Ramos (cell line): Measurements from ENCODE around the gene CD83.

ENCODE experiments used
- in situ Hi-C: fragments of 300-500 bp; cut with MboI; formaldehyde crosslinking; loops from one replicate; pipeline ENCODE4 v1.14.3; 2022; ENCODE audit warnings: low sequenced_read_pairs; ENCODE audit not compliant: unreplicated experiment

The CD83 gene

DNA sequence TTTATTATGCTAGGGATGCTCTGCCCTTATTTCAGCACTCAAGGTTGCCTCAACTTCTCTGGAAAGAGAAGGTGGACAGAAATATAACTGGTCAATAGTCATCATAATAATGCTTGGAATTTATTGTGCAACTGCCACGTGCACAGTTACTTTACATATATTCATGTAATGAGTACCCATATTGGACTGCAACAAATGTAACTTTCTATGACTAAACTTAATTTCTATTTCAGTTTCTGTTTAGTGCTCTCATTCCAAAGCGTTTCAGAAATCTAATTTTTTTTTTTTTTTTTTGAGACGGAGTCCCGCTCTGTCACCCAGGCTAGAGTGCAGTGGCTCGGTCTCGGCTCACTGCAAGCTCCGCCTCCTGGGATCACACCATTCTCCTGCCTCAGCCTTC, 28.3 kb upstream of the CD83 start:
- in situ Hi-C loops: no loop called here

DNA sequence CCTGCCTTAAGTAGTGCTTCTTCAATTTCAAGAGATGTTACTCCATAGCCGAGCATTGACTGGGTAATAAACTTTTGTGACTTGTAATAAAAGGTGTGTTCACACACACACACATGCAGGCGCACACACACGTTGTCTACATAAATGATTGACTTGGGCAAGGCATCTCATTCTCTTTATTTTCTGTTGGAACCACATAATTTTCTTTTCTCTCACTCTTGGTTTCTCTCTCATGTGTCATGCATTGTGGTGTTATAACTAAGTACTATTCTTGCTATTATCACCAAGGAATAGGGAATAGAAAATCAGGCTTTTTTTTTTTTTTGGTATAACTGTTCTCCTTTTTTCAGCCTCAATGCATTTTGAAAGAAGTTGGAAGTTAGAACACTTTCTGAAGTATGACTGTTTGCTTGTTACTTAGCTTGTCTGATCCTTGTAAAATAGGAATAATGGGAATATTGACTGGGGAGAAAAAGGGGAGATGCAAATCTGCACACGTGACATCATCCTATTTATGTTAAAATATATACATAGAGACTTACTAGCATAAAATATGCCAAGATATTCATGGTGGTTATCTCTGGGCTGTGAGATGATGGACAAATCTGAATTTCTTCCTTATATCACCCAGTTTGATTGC, 26.1 kb upstream of the CD83 start:
- in situ Hi-C loops: no loop called here

DNA sequence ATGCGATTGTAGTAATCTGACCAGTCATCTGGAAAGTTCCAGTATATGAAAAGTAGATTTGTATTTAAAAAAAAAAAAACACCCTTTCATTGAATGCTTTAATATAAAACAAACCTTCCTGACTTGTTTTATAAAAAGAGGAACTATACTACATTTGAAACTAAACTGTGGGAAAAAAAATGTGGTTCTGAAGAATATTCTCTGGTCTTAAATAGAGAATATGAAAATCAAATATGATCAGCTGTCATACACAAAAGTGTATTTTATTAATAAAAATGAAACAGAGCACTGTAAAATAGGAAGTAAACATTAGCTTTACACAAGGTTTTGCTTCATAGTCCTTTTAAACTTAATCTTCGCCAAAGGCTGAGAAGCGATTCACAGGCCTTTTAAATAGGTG, 25.3 kb upstream of the CD83 start:
- in situ Hi-C loops: no loop called here

- in situ Hi-C loops: no loop called here
Measured at GRCh38 chr6:14092838-14093789, 24.5 kb upstream of the CD83 start.

GRCh38 chr6:14094721-14095120, 22.9 kb upstream of the CD83 start:
- in situ Hi-C loops: no loop called here

DNA sequence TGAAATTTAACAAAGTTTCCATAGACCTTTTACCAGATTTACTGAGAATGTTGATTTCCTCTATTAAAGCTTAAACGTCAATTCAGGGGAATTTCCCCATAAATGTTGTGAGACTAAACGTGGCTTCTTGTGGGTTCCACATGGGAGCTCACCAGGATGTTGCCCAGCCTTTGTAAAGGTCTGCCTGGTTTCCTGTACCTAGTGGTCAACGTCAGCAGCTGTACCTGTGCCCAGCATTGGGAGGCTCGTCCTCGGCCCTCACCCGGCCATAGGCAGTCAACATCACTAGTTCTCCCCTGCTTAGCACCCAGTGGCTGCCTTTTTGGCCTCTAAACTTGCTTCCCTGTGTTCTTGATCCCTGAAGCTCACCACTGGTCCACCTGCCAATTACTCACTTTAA, 22.1 kb upstream of the CD83 start:
- in situ Hi-C loops: no loop called here

GRCh38 chr6:14100138-14100537, 17.4 kb upstream of the CD83 start:
- in situ Hi-C loops: no loop called here

DNA sequence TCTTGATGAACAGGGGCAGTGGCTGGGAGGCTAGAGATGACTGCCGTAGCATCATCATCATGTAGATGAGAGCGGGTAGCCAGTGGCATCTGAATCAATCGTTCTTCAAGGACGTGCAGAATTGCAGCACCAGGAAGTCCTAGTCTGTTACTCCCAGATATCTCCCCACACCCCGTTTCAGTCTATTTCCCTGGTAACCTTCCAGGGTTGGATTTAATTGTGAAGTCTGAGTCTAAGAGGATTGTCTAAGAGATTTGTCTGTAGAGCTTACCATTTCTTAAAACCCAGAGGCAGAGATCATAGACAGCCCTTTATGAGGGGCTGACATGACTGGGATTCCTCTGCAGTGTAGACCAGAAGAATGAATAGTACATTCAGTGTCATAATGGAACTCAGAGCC, 16.6 kb upstream of the CD83 start:
- in situ Hi-C loops: no loop called here

DNA sequence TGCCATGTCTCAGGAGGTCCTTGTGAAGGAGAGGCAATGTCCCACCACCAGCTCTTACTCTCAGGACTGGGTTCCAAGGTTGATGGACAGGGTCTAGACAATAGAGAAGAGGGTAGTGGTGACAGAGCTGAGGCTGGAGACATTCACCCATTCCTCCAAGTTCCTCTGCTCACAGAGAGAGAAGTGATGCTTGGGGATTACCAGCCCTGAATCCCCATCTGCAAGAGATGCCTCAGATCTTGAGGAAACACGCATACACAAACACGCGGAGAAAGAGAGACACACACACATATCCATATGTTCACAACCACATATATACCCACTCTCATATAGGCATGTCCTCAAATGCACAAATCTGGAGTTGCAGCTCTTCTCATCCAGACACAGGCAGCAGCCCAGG, 15.2 kb upstream of the CD83 start:
- in situ Hi-C loops: no loop called here

GRCh38 chr6:14105547-14105946, 12.0 kb upstream of the CD83 start:
- in situ Hi-C loops: no loop called here

- in situ Hi-C loops: no loop called here
Measured at GRCh38 chr6:14107000-14107399, 10.6 kb upstream of the CD83 start.

DNA sequence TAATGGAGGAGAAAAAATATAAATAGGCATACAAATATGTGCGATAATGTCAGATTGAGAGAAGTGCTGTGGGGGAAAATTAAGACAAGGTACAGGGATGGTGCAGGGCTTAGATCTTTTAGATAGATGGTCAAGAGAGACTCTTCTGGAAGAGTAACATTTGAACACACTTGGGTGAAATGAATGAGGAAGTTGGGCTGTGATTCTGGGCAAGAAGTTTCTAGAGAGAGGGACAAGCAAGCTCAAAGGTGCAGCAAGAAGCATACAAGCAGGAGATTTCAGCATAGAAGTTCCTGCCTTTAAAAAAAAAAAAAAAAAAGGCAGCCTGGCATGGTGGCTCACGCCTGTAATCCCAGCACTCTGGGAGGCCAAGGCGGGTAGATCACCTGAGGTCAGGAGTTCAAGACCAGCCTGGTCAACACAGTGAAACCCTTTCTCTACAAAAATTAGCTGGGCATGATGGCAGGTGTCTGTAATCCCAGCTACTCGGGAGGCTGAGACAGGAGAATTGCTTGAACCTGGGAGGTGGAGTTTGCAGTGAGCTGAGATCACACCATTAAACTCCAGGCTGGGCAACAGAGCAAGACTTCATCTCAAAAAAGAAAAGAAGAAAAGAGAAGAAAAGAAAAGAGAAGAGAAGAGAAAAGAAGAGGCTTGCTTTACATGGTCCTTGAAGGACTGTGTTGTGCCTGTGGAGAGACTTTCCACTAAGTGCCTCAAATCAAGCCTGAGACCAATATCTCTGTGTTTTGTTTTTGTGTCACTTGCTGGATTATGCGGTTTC, 9.7 kb upstream of the CD83 start:
- in situ Hi-C loops: no loop called here

DNA sequence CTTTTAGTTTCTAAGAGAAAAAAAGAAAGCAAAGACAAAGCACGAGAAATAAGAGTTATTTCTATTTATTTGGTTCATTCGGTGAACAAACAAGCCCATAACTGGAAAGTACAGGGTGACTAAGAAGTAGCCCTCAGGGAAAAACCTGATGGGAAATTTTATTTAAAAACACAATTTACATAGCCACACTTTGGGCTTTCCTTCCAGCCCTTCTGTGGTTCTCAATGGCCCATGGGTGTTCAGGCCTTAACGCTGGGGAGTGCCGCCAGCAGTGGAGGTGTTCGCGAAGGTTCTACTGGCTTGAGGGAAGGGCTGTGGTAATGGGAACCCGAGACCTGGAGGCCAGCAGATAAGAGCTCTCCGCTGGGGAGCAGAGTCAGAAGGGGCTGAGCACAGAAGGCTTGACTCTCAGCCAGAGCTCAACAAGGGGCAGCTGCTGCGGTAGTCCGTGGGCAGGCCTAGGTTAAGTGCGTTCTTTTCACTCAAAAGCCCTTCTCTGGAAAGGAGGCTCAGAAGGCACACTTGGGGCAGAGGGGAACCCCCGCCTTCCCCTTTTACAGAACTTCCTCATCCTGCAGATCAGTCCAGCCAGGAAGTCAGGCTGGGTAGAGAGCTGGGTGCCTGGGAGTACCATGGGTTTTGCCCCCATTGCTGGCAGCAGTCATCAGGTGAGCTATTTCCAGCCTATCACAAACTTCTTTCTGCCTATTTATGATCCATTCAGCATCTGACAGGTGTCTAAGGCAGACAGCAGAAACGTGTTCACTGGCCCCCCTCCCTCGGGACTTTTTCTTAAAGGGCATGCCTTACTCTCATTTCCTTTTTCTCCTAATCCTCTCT, 8.8 kb upstream of the CD83 start:
- in situ Hi-C loops: no loop called here

- in situ Hi-C loops: no loop called here
Measured at GRCh38 chr6:14109411-14109826, 8.2 kb upstream of the CD83 start.

DNA sequence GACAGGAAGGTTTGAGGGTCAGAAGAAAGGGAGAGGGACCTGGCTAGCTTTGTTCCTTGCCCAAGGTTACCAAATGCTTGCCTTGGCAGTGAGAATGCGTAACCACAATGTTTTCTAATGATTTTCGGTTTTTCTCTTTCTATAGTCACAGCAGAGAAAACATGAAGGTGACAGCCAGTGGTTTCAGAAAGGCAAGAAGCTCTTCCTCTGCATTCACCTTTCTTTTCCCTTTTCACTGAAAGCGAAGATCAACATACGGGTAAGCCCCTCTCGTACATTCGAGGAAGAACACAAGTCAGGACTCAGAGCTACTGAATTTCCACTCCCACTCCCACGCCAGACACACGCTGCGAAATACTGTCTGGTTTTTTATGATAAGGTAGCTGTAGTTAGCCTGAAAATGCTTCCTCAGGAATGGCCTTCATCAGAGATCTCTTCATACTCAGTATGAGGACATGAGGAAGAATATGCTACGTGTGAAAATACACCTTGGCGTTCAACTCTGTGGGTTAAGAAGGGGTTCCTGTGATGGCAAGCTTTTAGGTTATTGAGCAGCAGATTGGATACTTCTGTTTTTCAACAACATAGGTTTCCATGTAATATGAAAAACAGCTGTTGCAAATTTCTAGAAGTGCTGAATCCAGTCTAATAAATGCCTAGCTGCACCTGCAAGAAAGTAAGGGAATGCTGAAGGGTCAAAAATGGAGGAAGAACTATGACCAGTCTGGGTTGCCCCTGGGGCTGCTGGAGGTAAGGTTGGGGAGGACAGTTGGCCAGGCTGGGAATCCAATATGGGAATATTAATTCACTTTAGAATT, 7.4 kb upstream of the CD83 start:
- in situ Hi-C loops: no loop called here

GRCh38 chr6:14113976-14114375, 3.6 kb upstream of the CD83 start:
- in situ Hi-C loops: no loop called here

DNA sequence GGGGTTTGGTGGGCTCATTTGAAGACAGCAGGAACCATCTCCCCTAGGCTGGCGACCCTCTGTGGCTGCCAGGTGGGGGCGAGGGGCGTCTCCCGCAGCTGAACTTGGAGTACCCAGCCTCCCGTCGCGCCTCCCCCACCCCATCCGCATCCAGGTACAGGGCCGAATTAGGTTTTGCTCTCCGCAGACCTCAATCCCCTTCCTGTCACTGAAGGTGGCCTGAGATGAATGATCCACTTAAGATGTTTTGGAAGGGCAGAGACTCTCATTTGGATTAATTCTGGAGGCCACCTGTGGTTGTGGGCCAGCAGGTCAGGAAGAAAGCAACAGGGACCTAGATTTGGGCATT, 493 bp downstream of the CD83 start:
- in situ Hi-C loops: no loop called here

DNA sequence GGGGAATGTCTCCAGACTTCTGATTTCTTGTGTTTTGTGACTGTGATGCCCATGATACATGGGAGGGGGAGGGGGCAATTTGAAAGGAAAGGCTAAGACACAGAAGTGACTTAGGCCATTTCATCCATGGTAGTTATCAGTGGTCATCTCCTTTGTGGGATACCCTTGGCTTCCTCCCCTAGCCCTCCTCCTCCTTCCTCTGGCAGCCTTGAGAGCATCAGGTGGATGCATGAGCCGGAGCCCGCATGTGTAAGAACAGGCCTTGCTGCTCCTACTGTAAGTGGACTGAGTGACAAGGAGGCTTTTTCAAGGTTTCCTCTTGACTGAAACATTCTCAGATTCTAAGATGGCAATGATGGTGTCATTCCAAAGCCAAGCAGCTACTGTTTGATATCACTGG, 874 bp downstream of the CD83 start:
- in situ Hi-C loops: no loop called here

DNA sequence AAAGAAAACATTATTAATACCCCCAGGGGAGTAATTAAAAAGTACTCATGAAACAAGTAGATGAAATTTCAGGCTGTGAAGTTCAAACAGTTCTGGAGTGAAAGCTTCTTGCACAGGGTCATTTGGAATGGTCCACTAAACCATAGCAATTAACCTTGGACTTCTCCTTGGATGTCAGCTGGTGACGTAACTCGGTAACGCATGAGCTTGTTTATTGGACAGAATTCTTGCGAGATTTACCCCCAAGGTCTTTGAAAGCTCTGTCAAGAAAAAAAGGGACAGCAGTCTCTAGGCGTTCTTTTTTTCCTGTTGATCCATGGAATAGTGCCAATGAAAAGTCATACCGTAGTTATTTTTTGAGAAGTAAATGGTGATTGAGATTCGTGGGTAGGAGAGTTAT, 2.2 kb downstream of the CD83 start:
- in situ Hi-C loops: no loop called here
